GM23248 (cell line): ENCODE results near the gene KLC1.

ENCODE experiments used
- EZH2 ChIP-seq: fragments of 200-600 bp; sonication (generic); IDR thresholded peaks from 2 replicates; pipeline ENCODE4 v1.6.1; 2018; ENCODE audit warnings: antibody characterized with exemption, mild to moderate bottlenecking; ENCODE audit not compliant: insufficient read depth, poor library complexity, severe bottlenecking
- EZH2phosphoT487 ChIP-seq: fragments of 200-600 bp; sonication (generic); IDR thresholded peaks from 2 replicates; pipeline ENCODE4 v1.6.1; 2018; ENCODE audit warnings: antibody characterized with exemption, moderate library complexity, mild to moderate bottlenecking, low read depth; ENCODE audit not compliant: insufficient read depth

DNA sequence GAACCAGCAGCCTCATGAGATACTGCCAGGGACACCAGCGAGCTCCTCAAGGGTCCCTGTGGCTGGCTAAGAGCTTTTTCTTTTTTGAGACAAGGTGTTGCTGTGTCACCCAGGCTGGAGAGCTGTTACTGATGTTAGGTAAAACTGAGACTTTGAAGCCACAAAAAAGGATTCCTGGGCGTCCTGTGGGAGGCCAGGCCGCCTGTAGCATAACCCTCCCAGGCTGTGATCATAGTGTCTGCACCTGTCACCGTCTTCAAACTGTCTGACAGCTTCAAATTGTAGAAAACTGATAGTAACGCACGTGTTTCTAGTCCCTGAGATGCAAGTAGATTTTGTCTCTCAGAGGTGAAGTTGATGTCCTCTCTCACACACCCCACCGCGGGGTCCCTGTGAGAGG lies 90.7 kb downstream of the KLC1 start:
- TF ChIP-seq EZH2 (no peak), EZH2phosphoT487 (no peak)
